Suprapubic skin (tissue), 4 donors: Measurements from ENCODE around the gene FUT4. TPM values are rescaled to one million over a fixed set of nuclear protein-coding genes. Genes with fewer than 3 reads are reported as not detected.

Experiments used
- DNase-seq, 2 donors: peaks; one replicate each; pipeline ENCODE4 v3.0.0-alpha.2; 2019; ENCODE audit warnings: low spot score in 2 of 2
- H3K27ac ChIP-seq: fragments of 200-600 bp; sonication (generic); one replicate; pipeline ENCODE4 v1.5.1; 2019
- H3K27me3 ChIP-seq: fragments of 200-600 bp; sonication (generic); one replicate; pipeline ENCODE4 v1.5.1; 2019
- H3K36me3 ChIP-seq: fragments of 200-600 bp; sonication (generic); one replicate; pipeline ENCODE4 v1.5.1; 2019
- H3K4me1 ChIP-seq: fragments of 200-600 bp; sonication (generic); one replicate; pipeline ENCODE4 v1.5.1; 2019
- H3K4me3 ChIP-seq: fragments of 200-600 bp; sonication (generic); one replicate; pipeline ENCODE4 v1.5.1; 2019; ENCODE audit warnings: mild to moderate bottlenecking
- H3K9me3 ChIP-seq: fragments of 200-600 bp; sonication (generic); one replicate; pipeline ENCODE4 v1.5.1; 2019
- CTCF ChIP-seq, 2 donors: fragments of 200-600 bp in 1 of 2; fragments of 450-650 bp in 1 of 2; sonication (generic) in 1 of 2; IDR thresholded peaks; one replicate each; pipeline ENCODE4 v1.5.1; 2016 to 2019; ENCODE audit warnings: antibody characterized with exemption in 2 of 2, mild to moderate bottlenecking in 1 of 2, moderate library complexity in 1 of 2
- EP300 ChIP-seq: sonication (generic); formaldehyde crosslinking; IDR thresholded peaks from one replicate; pipeline ENCODE4 v1.6.1; 2017; ENCODE audit warnings: antibody characterized with exemption
- POLR2A ChIP-seq, 2 donors: fragments of 450-650 bp; IDR thresholded peaks; one replicate each; pipeline ENCODE4 v1.6.1; 2017; ENCODE audit warnings: antibody characterized with exemption in 2 of 2, mild to moderate bottlenecking in 2 of 2, moderate library complexity in 2 of 2
- POLR2AphosphoS5 ChIP-seq, 3 donors: sonication (generic); formaldehyde crosslinking; IDR thresholded peaks; one replicate each; pipeline ENCODE4 v1.6.1; 2017; ENCODE audit warnings: antibody characterized with exemption in 3 of 3
- WGBS: methylation state at CpG from one replicate; pipeline ENCODE4 v1.1.5; 2018; 5-methylcytosine and 5-hydroxymethylcytosine counted together
- total RNA-seq, 4 donors: library from RNA; depleted of rRNA; stranded (reverse); fragments of >200 nt; gene quantifications; one replicate each; pipeline ENCODE4 v1.1.0, GENCODE V29; 2016

FUT4 gene
- total RNA-seq, 4 donors from 2014 or later: 1.6 to 3.5 (median 2.8) TPM

GRCh38 chr11:94595076-94595475 is 51.4 kb downstream of the FUT4 start:
- H3K9me3 ChIP-seq: no peaks in the 10 kb centered on the region
- 79% methylated on average over 6 of the region's 6 CpGs for WGBS

GRCh38 chr11:94597896-94598295 is 54.2 kb downstream of the FUT4 start:
- WGBS: 77% methylated on average over 2 of the region's 2 CpGs
- Histone ChIP-seq H3K4me3 (no peak overlapping the region), H3K27ac (no peak overlapping the region), H3K36me3 (no peaks in the 10 kb centered on the region), H3K9me3 (no peaks in the 10 kb centered on the region), H3K27me3 (no peaks in the 10 kb centered on the region), H3K4me1 (no peaks in the 10 kb centered on the region)
- no peak for TF ChIP-seq CTCF (IDR thresholded peaks at IDR 0.05)
- TF ChIP-seq POLR2A (IDR thresholded peaks at IDR 0.05): no peak
- TF ChIP-seq EP300: no peak
- TF ChIP-seq POLR2AphosphoS5 (IDR thresholded peaks at IDR 0.05): no peak
- DNase-seq: no peak

More at GRCh38 chr11:94595076-94595475, 51.4 kb downstream of the FUT4 start:
- Histone ChIP-seq H3K4me1 (no peaks in the 10 kb centered on the region), H3K27ac (no peak overlapping the region), H3K4me3 (no peak overlapping the region), H3K27me3 (no peaks in the 10 kb centered on the region), H3K36me3 (peaks cover 4% of the 10 kb centered on the region)
- no peak for DNase-seq
- TF ChIP-seq CTCF (IDR thresholded peaks at IDR 0.05) (no peak), POLR2AphosphoS5 (IDR thresholded peaks at IDR 0.05) (no peak), POLR2A (IDR thresholded peaks at IDR 0.05) (no peak), EP300 (no peak)

Other genes starting within 250 kb of the FUT4 start
- gene IZUMO1R, start 239.3 kb upstream of the FUT4 start, total RNA-seq: not detected
- under 1 TPM in 3 of 4 donors, not detected in 1; 0.23 to 0.30 (median 0.24) TPM for gene GPR83, start 142.5 kb upstream of the FUT4 start, total RNA-seq
- 10 to 100 TPM; 12.2 to 45.2 (median 18.4) TPM for gene MRE11, start 50.1 kb upstream of the FUT4 start, total RNA-seq
- gene ANKRD49, start 49.9 kb upstream of the FUT4 start, total RNA-seq: 10 to 100 TPM in 3 of 4 donors, 1 to 10 TPM in 1; 5.0 to 23.4 (median 18.2) TPM
- gene C11orf97, start 31.5 kb upstream of the FUT4 start, total RNA-seq: not detected
- 1 to 10 TPM in 3 of 4 donors, under 1 TPM in 1; 0.91 to 2.5 (median 1.8) TPM for gene PIWIL4, start 23.4 kb downstream of the FUT4 start, total RNA-seq
- 10 to 100 TPM; 69.7 to 86.9 (median 79.4) TPM for gene AMOTL1, start 224.4 kb downstream of the FUT4 start, total RNA-seq